Endothelial cell of umbilical vein (primary cell): ENCODE measurements around the gene RPL35.

Experiments used
- CTCF ChIP-seq, 2 donors: IDR thresholded peaks; 1 replicate in 1 of 2; 2 replicates in 1 of 2; pipeline ENCODE4 v1.5.1; 2011; ENCODE audit warnings: low read length in 2 of 2, mild to moderate bottlenecking in 2 of 2, moderate library complexity in 2 of 2, control low read depth in 1 of 2, inconsistent platforms in 1 of 2, low read depth in 1 of 2; ENCODE audit not compliant: insufficient read depth in 1 of 2; ENCODE audit errors: extremely low read depth in 1 of 2
- EZH2 ChIP-seq: IDR thresholded peaks from 2 replicates; pipeline ENCODE4 v1.6.1; 2012; ENCODE audit warnings: borderline replicate concordance, low read depth, mild to moderate bottlenecking, moderate library complexity, low read length, inconsistent platforms; ENCODE audit not compliant: severe bottlenecking
- FOS ChIP-seq: IDR thresholded peaks from 2 replicates; pipeline ENCODE4 v1.6.1; 2011; ENCODE audit warnings: mild to moderate bottlenecking, low read length, moderate library complexity, borderline replicate concordance; ENCODE audit not compliant: insufficient read depth
- JUN ChIP-seq: IDR thresholded peaks from 2 replicates; pipeline ENCODE4 v1.6.1; 2011; ENCODE audit warnings: borderline replicate concordance, low read depth; ENCODE audit not compliant: insufficient read length, insufficient read depth
- MAX ChIP-seq: IDR thresholded peaks from 2 replicates; pipeline ENCODE4 v1.6.1; 2011; ENCODE audit not compliant: insufficient read depth, insufficient read length
- MYC ChIP-seq: IDR thresholded peaks from one replicate; pipeline ENCODE4 v1.6.1; 2011; ENCODE audit warnings: mild to moderate bottlenecking, low read depth, low read length
- POLR2A ChIP-seq: IDR thresholded peaks from 2 replicates; pipeline ENCODE4 v1.6.1; 2012; ENCODE audit warnings: low read depth, mild to moderate bottlenecking, control low read depth, low read length
- POLR2AphosphoS5 ChIP-seq: IDR thresholded peaks from 2 replicates; pipeline ENCODE4 v1.6.1; 2012; ENCODE audit warnings: low read depth, mild to moderate bottlenecking, control low read depth, low read length, moderate library complexity; ENCODE audit not compliant: insufficient read depth

GRCh38 chr9:124828489-124829333 lies 33.0 kb downstream of the RPL35 start:
- TF ChIP-seq POLR2AphosphoS5 = no peak
- no peak for TF ChIP-seq POLR2A
- no peak for TF ChIP-seq EZH2
- TF ChIP-seq CTCF (IDR thresholded peaks at IDR 0.05; ENCODE audit: extremely low read depth in 1 of 2, insufficient read depth in 1 of 2, low read depth in 1 of 2, low read length in 2 of 2) = no peak
- no peak for TF ChIP-seq MAX
- TF ChIP-seq MYC = no peak
- no peak for TF ChIP-seq FOS
- TF ChIP-seq JUN = no peak
